ENCODE data around the gene LINGO1.

Gene LINGO1

GRCh38 chr15:77613814-77614213 lies 18.9 kb downstream of the LINGO1 start:
- DNase-seq, result no peak

- DNase-seq, result no peak
Observed at GRCh38 chr15:77612958-77613601, 19.6 kb downstream of the LINGO1 start.

GRCh38 chr15:77611767-77612166 lies 20.9 kb downstream of the LINGO1 start:
- DNase-seq, result no peak

GRCh38 chr15:77610731-77611130 lies 22.0 kb downstream of the LINGO1 start:
- DNase-seq, result no peak

- no peak for DNase-seq
Observed at GRCh38 chr15:77609558-77609957, 23.2 kb downstream of the LINGO1 start.

- DNase-seq, result no peak
Observed at GRCh38 chr15:77608774-77609173, 23.9 kb downstream of the LINGO1 start.

GRCh38 chr15:77607894-77608261 lies 24.8 kb downstream of the LINGO1 start:
- DNase-seq, result no peak

GRCh38 chr15:77607111-77607893 lies 25.4 kb downstream of the LINGO1 start:
- no peak for DNase-seq

- no peak for DNase-seq
Observed at GRCh38 chr15:77606142-77607034, 26.3 kb downstream of the LINGO1 start.

GRCh38 chr15:77605547-77605946 lies 27.2 kb downstream of the LINGO1 start:
- DNase-seq, result no peak

GRCh38 chr15:77604973-77605372 lies 27.7 kb downstream of the LINGO1 start:
- DNase-seq, result no peak

GRCh38 chr15:77603611-77604336 lies 28.9 kb downstream of the LINGO1 start:
- DNase-seq, result no peak

GRCh38 chr15:77602800-77603199 lies 29.9 kb downstream of the LINGO1 start:
- no peak for DNase-seq

GRCh38 chr15:77599899-77600298 lies 32.8 kb downstream of the LINGO1 start:
- DNase-seq, result no peak

- DNase-seq, result no peak
Observed at GRCh38 chr15:77599357-77599756, 33.4 kb downstream of the LINGO1 start.

- no peak for DNase-seq
Observed at GRCh38 chr15:77598644-77599043, 34.1 kb downstream of the LINGO1 start.

GRCh38 chr15:77597804-77598453 lies 34.8 kb downstream of the LINGO1 start:
- no peak for DNase-seq

- DNase-seq, result no peak
Observed at GRCh38 chr15:77596821-77597803, 35.6 kb downstream of the LINGO1 start.

GRCh38 chr15:77595231-77595630 lies 37.5 kb downstream of the LINGO1 start:
- no peak for DNase-seq

GRCh38 chr15:77592758-77593157 lies 40.0 kb downstream of the LINGO1 start:
- DNase-seq, result no peak

- no peak for DNase-seq
Observed at GRCh38 chr15:77591968-77592613, 40.6 kb downstream of the LINGO1 start.

Data from NCI-H446 treated with DMSO at 0.1 percent for 48 hours (cell line).